Measurements from ENCODE around the gene GORAB. TPM values are rescaled to one million over a fixed set of nuclear protein-coding genes. Genes with fewer than 3 reads are reported as not detected.
A peak's percentile ranks its signal among the peaks of the same experiment; 100 is the strongest.

Gene GORAB
- total and polyA plus RNA-seq, 9 donors: 9.1 to 24.0 (median 12.0) TPM

DNA sequence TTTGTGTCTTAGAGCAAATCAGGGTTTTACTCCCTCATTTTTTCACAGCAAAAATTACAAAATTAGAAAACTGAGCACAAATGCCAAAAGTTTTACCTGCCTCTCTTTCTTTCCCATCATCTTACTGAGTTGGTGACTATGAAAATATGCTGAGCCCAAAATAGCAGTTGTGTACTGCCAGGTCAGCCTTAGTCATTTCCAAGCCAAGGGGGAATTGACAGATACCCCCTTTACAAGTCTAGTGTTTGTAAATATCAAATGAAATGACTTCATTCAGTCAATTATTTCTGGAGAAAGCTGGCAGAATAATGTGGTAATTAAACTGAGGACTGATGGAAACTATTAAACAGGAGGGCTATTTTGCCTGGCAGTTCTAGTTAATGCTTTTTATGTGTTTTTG lies 11.4 kb upstream of the GORAB start:
- intact Hi-C loops (cut with DNase I): no loop called here
- DNase-seq: no peak
- no peaks in the 10 kb centered on the region for H3K9me3 ChIP-seq
- H3K27me3 ChIP-seq: no peaks in the 10 kb centered on the region
- no peaks in the 10 kb centered on the region for H3K36me3 ChIP-seq
- TF ChIP-seq POLR2A (IDR thresholded peaks at IDR 0.05): no peak
- H3K27ac ChIP-seq: no peak overlapping the region
- H3K4me1 ChIP-seq (ENCODE audit: insufficient read depth): no peaks in the 10 kb centered on the region
- H3K4me3 ChIP-seq: no peak overlapping the region

GRCh38 chr1:170521818-170522217 lies 10.1 kb upstream of the GORAB start:
- Histone ChIP-seq H3K4me3 (no peak overlapping the region), H3K27me3 (no peaks in the 10 kb centered on the region), H3K9me3 (no peaks in the 10 kb centered on the region), H3K36me3 (no peaks in the 10 kb centered on the region), H3K4me1 (ENCODE audit: insufficient read depth) (no peaks in the 10 kb centered on the region), H3K27ac (no peak overlapping the region)
- TF ChIP-seq, protein P1, sequence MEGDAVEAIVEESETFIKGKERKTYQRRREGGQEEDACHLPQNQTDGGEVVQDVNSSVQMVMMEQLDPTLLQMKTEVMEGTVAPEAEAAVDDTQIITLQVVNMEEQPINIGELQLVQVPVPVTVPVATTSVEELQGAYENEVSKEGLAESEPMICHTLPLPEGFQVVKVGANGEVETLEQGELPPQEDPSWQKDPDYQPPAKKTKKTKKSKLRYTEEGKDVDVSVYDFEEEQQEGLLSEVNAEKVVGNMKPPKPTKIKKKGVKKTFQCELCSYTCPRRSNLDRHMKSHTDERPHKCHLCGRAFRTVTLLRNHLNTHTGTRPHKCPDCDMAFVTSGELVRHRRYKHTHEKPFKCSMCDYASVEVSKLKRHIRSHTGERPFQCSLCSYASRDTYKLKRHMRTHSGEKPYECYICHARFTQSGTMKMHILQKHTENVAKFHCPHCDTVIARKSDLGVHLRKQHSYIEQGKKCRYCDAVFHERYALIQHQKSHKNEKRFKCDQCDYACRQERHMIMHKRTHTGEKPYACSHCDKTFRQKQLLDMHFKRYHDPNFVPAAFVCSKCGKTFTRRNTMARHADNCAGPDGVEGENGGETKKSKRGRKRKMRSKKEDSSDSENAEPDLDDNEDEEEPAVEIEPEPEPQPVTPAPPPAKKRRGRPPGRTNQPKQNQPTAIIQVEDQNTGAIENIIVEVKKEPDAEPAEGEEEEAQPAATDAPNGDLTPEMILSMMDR (IDR thresholded peaks at IDR 0.05): no peak
- TF ChIP-seq EP300 (IDR thresholded peaks at IDR 0.05): no peak
- DNase-seq: no peak
- intact Hi-C loops (cut with DNase I): no loop called here

DNA sequence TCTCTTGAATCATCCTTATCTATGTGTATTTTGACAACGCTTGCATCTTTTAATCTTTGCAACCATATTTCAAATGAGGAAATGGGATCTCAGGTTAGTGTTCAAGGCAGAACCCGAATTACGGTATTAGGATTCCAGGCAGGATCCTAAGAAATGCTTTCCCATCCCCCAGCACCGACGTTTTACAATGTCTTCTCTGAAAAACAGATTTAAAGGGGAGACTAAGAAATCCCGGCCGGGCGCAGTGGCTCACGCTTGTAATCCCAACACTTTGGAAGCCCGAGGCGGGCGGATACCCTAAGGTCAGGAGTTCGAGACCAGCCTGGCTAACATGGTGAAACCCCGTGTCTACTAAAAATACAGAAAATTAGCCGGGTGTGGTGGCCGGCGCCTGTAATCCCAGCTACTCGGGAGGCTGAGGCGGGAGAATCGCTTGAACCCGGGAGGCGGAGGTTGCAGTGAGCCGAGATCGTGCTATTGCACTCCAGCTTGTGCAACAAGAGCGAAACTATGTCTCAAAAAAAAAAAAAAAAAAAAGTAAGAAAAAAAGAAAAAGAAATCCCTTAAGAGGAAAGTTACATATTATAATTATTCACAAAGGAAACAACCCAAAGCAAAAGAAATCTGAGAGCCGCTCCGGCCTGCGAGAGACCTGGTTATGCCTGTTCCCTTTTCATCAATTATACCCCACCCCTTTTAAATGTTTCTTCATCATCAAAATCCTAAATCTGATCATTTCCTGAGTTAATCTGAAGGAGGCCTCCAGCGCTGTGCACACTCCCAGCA lies 801 bp upstream of the GORAB start:
- H3K27me3 ChIP-seq: no peaks in the 10 kb centered on the region
- peaks cover 5% of the 10 kb centered on the region for H3K4me1 ChIP-seq (ENCODE audit: insufficient read depth)
- H3K9me3 ChIP-seq: no peaks in the 10 kb centered on the region
- H3K4me3 ChIP-seq: peak overlapping the region; percentile 67
- peak overlapping the region; percentile 84 to 94 for H3K27ac ChIP-seq
- H3K36me3 ChIP-seq: no peaks in the 10 kb centered on the region
- intact Hi-C loops (cut with DNase I): loop anchor here in 1 of 4 donors (5.0 kb wide), 1 partner anchor 131 kb away; the partner anchor contains the start of gene PRRX1
- WGBS, 3 donors: 2 to 22% (median 11%) methylated on average over 29 of the region's 29 CpGs
- DNase-seq: peak; percentile 32 to 57 (median 49)
- TF ChIP-seq POLR2A (IDR thresholded peaks at IDR 0.05) (no peak), EP300 (IDR thresholded peaks at IDR 0.05) (no peak)
- TF ChIP-seq, protein P1 (IDR thresholded peaks at IDR 0.05): no peak

GRCh38 chr1:170533298-170533697 lies 1.3 kb downstream of the GORAB start:
- no peak for DNase-seq
- intact Hi-C loops (cut with DNase I): loop anchor here in 1 of 4 donors (5.0 kb wide), 1 partner anchor 129 kb away; the partner anchor contains the start of gene PRRX1
- no peak overlapping the region for H3K27ac ChIP-seq
- H3K9me3 ChIP-seq: no peaks in the 10 kb centered on the region
- TF ChIP-seq EP300 (IDR thresholded peaks at IDR 0.05) (no peak), POLR2A (IDR thresholded peaks at IDR 0.05) (no peak)
- TF ChIP-seq, protein P1 (IDR thresholded peaks at IDR 0.05): no peak
- H3K36me3 ChIP-seq: no peaks in the 10 kb centered on the region
- H3K4me3 ChIP-seq: no peak overlapping the region
- H3K27me3 ChIP-seq: no peaks in the 10 kb centered on the region
- 72 to 78% (median 73%) methylated on average over 3 of the region's 3 CpGs for WGBS, 3 donors
- H3K4me1 ChIP-seq (ENCODE audit: insufficient read depth): peaks cover 5% of the 10 kb centered on the region

- Histone ChIP-seq H3K4me1 (ENCODE audit: insufficient read depth) (peaks cover 5% of the 10 kb centered on the region), H3K9me3 (no peaks in the 10 kb centered on the region), H3K27ac (no peak overlapping the region), H3K4me3 (no peak overlapping the region), H3K36me3 (no peaks in the 10 kb centered on the region), H3K27me3 (no peaks in the 10 kb centered on the region)
- DNase-seq: no peak
- 87 to 96% (median 95%) methylated on average over 6 of the region's 6 CpGs for WGBS, 3 donors
- intact Hi-C loops (cut with DNase I): loop anchor here in 1 of 4 donors (5.0 kb wide), 1 partner anchor 128 kb away; the partner anchor contains the start of gene PRRX1
- TF ChIP-seq EP300 (IDR thresholded peaks at IDR 0.05): no peak
- no peak for TF ChIP-seq POLR2A (IDR thresholded peaks at IDR 0.05)
- TF ChIP-seq, protein P1 (IDR thresholded peaks at IDR 0.05): no peak
These were observed 2.7 kb downstream of the GORAB start for GRCh38 chr1:170534626-170535147.
